ENCODE results near the gene RBFOX1.

Gene RBFOX1
- total RNA-seq: 0 to 8.7 (median 0) reads per million in 17 experiments

GRCh38 chr16:7332611-7333010 lies at the start of gene RBFOX1:
TSS of gene RBFOX1 (plus strand) at chr16:7332845.
- DNase-seq: no peak

- DNase-seq: no peak
These were observed 47.9 kb upstream of the RBFOX1 start for GRCh38 chr16:7284780-7285179.

- DNase-seq: no peak
These were observed 47.1 kb upstream of the RBFOX1 start for GRCh38 chr16:7285520-7285919.

- no peak for DNase-seq
These were observed 43.3 kb upstream of the RBFOX1 start for GRCh38 chr16:7289299-7289698.

GRCh38 chr16:7290682-7291081 lies 42.0 kb upstream of the RBFOX1 start:
- DNase-seq: no peak

- DNase-seq: no peak
These were observed 38.6 kb upstream of the RBFOX1 start for GRCh38 chr16:7294020-7294419.

- no peak for DNase-seq
These were observed 29.5 kb upstream of the RBFOX1 start for GRCh38 chr16:7303052-7303610.

- no peak for DNase-seq
These were observed 28.9 kb upstream of the RBFOX1 start for GRCh38 chr16:7303660-7304200.

GRCh38 chr16:7304279-7304678 lies 28.4 kb upstream of the RBFOX1 start:
- no peak for DNase-seq

- DNase-seq: no peak
These were observed 27.7 kb upstream of the RBFOX1 start for GRCh38 chr16:7304958-7305357.

GRCh38 chr16:7313170-7313569 lies 19.5 kb upstream of the RBFOX1 start:
- DNase-seq: no peak

- no peak for DNase-seq
These were observed 18.5 kb upstream of the RBFOX1 start for GRCh38 chr16:7314163-7314562.

GRCh38 chr16:7315813-7316212 lies 16.8 kb upstream of the RBFOX1 start:
- no peak for DNase-seq

GRCh38 chr16:7316281-7316888 lies 16.3 kb upstream of the RBFOX1 start:
- DNase-seq: no peak

- DNase-seq: no peak
These were observed 14.7 kb upstream of the RBFOX1 start for GRCh38 chr16:7317982-7318381.

GRCh38 chr16:7318686-7319085 lies 14.0 kb upstream of the RBFOX1 start:
- DNase-seq: no peak

- no peak for DNase-seq
These were observed 13.1 kb upstream of the RBFOX1 start for GRCh38 chr16:7319514-7319913.

- no peak for DNase-seq
These were observed 11.0 kb upstream of the RBFOX1 start for GRCh38 chr16:7321661-7322060.

GRCh38 chr16:7324321-7324720 lies 8.3 kb upstream of the RBFOX1 start:
- DNase-seq: no peak

GRCh38 chr16:7325834-7326233 lies 6.8 kb upstream of the RBFOX1 start:
- DNase-seq: no peak

GRCh38 chr16:7330709-7331108 lies 1.9 kb upstream of the RBFOX1 start:
- no peak for DNase-seq

GRCh38 chr16:7331997-7332396 lies 648 bp upstream of the RBFOX1 start:
- DNase-seq: no peak

GRCh38 chr16:7333180-7333725 lies 608 bp downstream of the RBFOX1 start:
- no peak for DNase-seq
